H4 (cell line): ENCODE measurements around the gene NUDT9. TPM values are rescaled to one million over a fixed set of nuclear protein-coding genes. Genes with fewer than 3 reads are reported as not detected.

Source experiments
- total RNA-seq: library from RNA; depleted of rRNA; stranded (reverse); fragments of >200 nt; shearing (Covaris generic); gene quantifications from 2 replicates; pipeline ENCODE4 v1.2.3, GENCODE V29; 2014; rRNA removed

NUDT9 gene
- total RNA-seq, 1 experiment from 2014 or later, result 16.0 TPM

Other genes starting within 250 kb of the NUDT9 start
- gene KLHL8, start 202.0 kb upstream of the NUDT9 start, total RNA-seq, result 8.6 and 9.6 TPM in 2 replicates
- 4.5 and 7.0 TPM in 2 replicates for gene HSD17B13, start 99.7 kb upstream of the NUDT9 start, total RNA-seq
- 34.8 and 37.3 TPM in 2 replicates for gene HSD17B11, start 31.4 kb upstream of the NUDT9 start, total RNA-seq
- gene SPARCL1, start 106.8 kb downstream of the NUDT9 start, total RNA-seq, result 0.12 TPM in 1 of 2 replicates, not detected in the other
- not detected in 2 replicates for gene DSPP, start 186.0 kb downstream of the NUDT9 start, total RNA-seq
- gene DMP1, start 227.7 kb downstream of the NUDT9 start, total RNA-seq, result not detected in 2 replicates